ENCODE data around the gene RGS3.

- no peak for TF ChIP-seq CTCF (IDR thresholded peaks at IDR 0.05)
- no peak for TF ChIP-seq POLR2A (IDR thresholded peaks at IDR 0.05)
Observed at GRCh38 chr9:113525831-113526230, 62.3 kb downstream of the RGS3 start.
